ENCODE results near the gene FAM20C. TPM values are rescaled to one million over a fixed set of nuclear protein-coding genes. Genes with fewer than 3 reads are reported as not detected.
"Not testable (repeated sequence)": the region's sequence is repeated elsewhere in the genome, so short reads cannot be mapped to it uniquely, and the experiment has no call there.

FAM20C gene
- total RNA-seq, 2 donors from 2014 or later: 18.5 to 18.9 TPM

GRCh38 chr7:240887-241421 lies 48.6 kb downstream of the FAM20C start:
- no peak overlapping the region for H3K27ac ChIP-seq
- H3K9ac ChIP-seq (ENCODE audit: low read depth in 2 of 2, low read length in 2 of 2): no peak overlapping the region
- no peaks in the 10 kb centered on the region for H3K9me3 ChIP-seq
- H3K4me3 ChIP-seq: no peak overlapping the region
- H3K27me3 ChIP-seq: no peaks in the 10 kb centered on the region
- intact Hi-C loops (cut with DNase I): no loop called here
- TF ChIP-seq CTCF (IDR thresholded peaks at IDR 0.05): no peak
- H3K36me3 ChIP-seq: no peaks in the 10 kb centered on the region
- H3K4me1 ChIP-seq: no peaks in the 10 kb centered on the region
- no peak for DNase-seq

DNA sequence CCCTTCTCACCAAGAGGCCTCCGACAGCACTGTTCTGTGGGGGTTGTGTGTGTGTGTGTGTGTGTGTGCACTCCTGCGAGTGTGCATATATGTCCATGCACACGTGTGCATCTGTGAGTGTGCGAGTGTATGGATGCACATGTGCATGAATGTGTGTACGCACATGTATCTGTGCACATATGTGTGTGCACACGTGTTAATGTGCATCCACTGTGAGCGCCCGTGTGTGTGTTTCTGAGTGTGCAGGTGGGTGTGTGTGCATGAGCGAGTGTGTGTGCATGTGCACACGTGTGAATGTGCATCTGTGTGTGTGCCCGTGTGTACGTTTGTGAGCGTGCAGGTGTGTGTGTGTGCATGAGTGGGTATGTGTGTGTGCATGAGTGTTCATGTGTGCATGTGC lies 49.1 kb downstream of the FAM20C start:
- H3K27ac ChIP-seq: no peak overlapping the region
- no peak overlapping the region for H3K4me3 ChIP-seq
- H3K9ac ChIP-seq (ENCODE audit: low read depth in 2 of 2, low read length in 2 of 2): no peak overlapping the region
- no peaks in the 10 kb centered on the region for H3K9me3 ChIP-seq
- no peak for TF ChIP-seq CTCF (IDR thresholded peaks at IDR 0.05)
- no peaks in the 10 kb centered on the region for H3K36me3 ChIP-seq
- no peak for DNase-seq
- intact Hi-C loops (cut with DNase I): no loop called here
- H3K4me1 ChIP-seq: no peaks in the 10 kb centered on the region
- no peaks in the 10 kb centered on the region for H3K27me3 ChIP-seq

DNA sequence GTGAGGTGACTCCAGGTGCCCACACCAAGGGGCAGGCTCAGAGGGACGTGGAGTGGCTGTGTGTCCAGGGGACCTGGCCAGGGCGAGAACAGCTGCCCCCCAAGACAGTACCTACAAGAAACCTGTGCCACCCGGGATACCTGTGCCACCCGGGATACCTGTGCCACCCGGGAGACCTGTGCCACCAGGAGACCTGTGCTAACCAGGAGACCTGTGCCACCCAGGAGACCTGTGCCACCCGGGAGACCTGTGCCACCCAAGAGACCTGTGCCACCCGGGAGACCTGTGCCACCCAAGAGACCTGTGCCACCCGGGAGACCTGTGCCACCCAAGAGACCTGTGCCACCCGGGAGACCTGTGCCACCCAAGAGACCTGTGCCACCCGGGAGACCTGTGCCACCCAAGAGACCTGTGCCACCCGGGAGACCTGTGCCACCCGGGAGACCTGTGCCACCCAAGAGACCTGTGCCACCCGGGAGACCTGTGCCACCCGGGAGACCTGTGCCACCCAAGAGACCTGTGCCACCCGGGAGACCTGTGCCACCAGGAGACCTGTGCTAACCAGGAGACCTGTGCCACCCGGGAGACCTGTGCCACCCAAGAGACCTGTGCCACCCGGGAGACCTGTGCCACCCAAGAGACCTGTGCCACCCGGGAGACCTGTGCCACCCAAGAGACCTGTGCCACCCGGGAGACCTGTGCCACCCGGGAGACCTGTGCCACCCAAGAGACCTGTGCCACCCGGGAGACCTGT lies 50.6 kb downstream of the FAM20C start:
- H3K4me3 ChIP-seq; DNase-seq; H3K9me3 ChIP-seq; H3K9ac ChIP-seq (ENCODE audit: low read depth in 2 of 2, low read length in 2 of 2); H3K4me1 ChIP-seq; intact Hi-C loops (cut with DNase I); H3K27me3 ChIP-seq; H3K27ac ChIP-seq; H3K36me3 ChIP-seq: not testable (repeated sequence)

GRCh38 chr7:243580-243978 lies 51.2 kb downstream of the FAM20C start:
- intact Hi-C loops (cut with DNase I): not testable (repeated sequence)

GRCh38 chr7:244974-245373 lies 52.6 kb downstream of the FAM20C start:
- Histone ChIP-seq H3K9me3 (no peaks in the 10 kb centered on the region), H3K9ac (ENCODE audit: low read depth in 2 of 2, low read length in 2 of 2) (no peak overlapping the region), H3K27ac (no peak overlapping the region), H3K27me3 (no peaks in the 10 kb centered on the region), H3K4me1 (no peaks in the 10 kb centered on the region), H3K4me3 (no peak overlapping the region), H3K36me3 (no peaks in the 10 kb centered on the region)
- intact Hi-C loops (cut with DNase I): no loop called here
- no peak for DNase-seq
- TF ChIP-seq CTCF (IDR thresholded peaks at IDR 0.05): no peak

More at GRCh38 chr7:243580-243978, 51.2 kb downstream of the FAM20C start:
- H3K4me1 ChIP-seq; H3K27ac ChIP-seq; H3K4me3 ChIP-seq; DNase-seq; H3K9ac ChIP-seq (ENCODE audit: low read depth in 2 of 2, low read length in 2 of 2); H3K9me3 ChIP-seq; H3K27me3 ChIP-seq; H3K36me3 ChIP-seq: not testable (repeated sequence)

DNA sequence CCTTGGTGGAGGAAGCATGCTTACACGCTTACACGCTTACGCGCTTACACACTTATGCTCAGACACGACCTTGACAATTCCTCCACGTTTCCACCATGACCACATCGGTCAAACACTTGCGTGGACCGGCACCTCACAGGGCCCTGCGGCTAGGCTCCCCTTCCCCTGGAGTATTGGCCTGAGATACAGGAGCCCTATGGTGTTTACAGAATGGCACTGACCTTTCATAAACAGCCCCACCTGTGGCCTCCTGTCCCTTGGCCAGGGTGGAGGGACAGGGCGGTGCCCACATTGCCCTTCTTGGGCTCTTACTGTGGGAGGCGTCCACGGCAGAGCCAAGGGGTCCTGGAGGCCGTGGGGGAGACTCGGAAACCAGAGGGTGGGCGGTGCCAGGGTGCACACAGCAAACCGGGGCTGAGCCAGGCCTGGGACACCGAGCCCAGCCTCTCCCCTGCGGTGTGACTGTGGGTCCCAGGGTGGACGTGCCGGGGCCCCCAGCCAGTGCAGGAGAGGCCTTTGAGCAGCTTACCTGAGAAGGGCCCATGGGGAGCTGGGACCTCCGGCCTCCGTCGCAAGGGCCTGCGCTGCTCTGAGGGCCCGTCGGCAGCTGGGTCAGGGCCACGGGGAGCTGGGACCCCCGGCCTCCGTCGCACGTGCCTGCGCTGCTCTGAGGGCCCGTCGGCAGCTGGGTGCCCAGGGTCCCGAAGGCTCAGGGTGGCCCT lies 53.4 kb downstream of the FAM20C start:
- TF ChIP-seq CTCF (IDR thresholded peaks at IDR 0.05): no peak
- intact Hi-C loops (cut with DNase I): no loop called here
- no peaks in the 10 kb centered on the region for H3K27me3 ChIP-seq
- no peak for DNase-seq
- no peak overlapping the region for H3K27ac ChIP-seq
- no peak overlapping the region for H3K9ac ChIP-seq (ENCODE audit: low read depth in 2 of 2, low read length in 2 of 2)
- no peak overlapping the region for H3K4me3 ChIP-seq
- no peaks in the 10 kb centered on the region for H3K36me3 ChIP-seq
- no peaks in the 10 kb centered on the region for H3K9me3 ChIP-seq
- H3K4me1 ChIP-seq: no peaks in the 10 kb centered on the region
